ENCODE data around the gene RPP30. TPM values are rescaled to one million over a fixed set of nuclear protein-coding genes. Genes with fewer than 3 reads are reported as not detected.

The RPP30 gene
- total RNA-seq, 1 experiment from 2014 or later = 88.3 TPM

GRCh38 chr10:90913774-90914420 is 42.1 kb downstream of the RPP30 start:
- DNase-seq (ENCODE audit: low spot score) = no peak
- in situ Hi-C loops (cut with HindIII; ENCODE audit: low sequenced_read_pairs) = no loop called here

- no peak for DNase-seq (ENCODE audit: low spot score)
- in situ Hi-C loops (cut with HindIII; ENCODE audit: low sequenced_read_pairs) = no loop called here
These were observed 43.4 kb downstream of the RPP30 start for GRCh38 chr10:90914992-90915765.

GRCh38 chr10:90915766-90916075 is 43.9 kb downstream of the RPP30 start:
- in situ Hi-C loops (cut with HindIII; ENCODE audit: low sequenced_read_pairs) = no loop called here

GRCh38 chr10:90916392-90917237 is 44.8 kb downstream of the RPP30 start:
- DNase-seq (ENCODE audit: low spot score) = no peak
- in situ Hi-C loops (cut with HindIII; ENCODE audit: low sequenced_read_pairs) = no loop called here

More at GRCh38 chr10:90915766-90916075, 43.9 kb downstream of the RPP30 start:
- no peak for DNase-seq (ENCODE audit: low spot score)

- in situ Hi-C loops (cut with HindIII; ENCODE audit: low sequenced_read_pairs) = no loop called here
- no peak for DNase-seq (ENCODE audit: low spot score)
These were observed 45.6 kb downstream of the RPP30 start for GRCh38 chr10:90917238-90917967.

- DNase-seq (ENCODE audit: low spot score) = no peak
- in situ Hi-C loops (cut with HindIII; ENCODE audit: low sequenced_read_pairs) = no loop called here
These were observed 46.2 kb downstream of the RPP30 start for GRCh38 chr10:90917968-90918318.

- in situ Hi-C loops (cut with HindIII; ENCODE audit: low sequenced_read_pairs) = no loop called here
- DNase-seq (ENCODE audit: low spot score) = no peak
These were observed 48.2 kb downstream of the RPP30 start for GRCh38 chr10:90919683-90920574.

GRCh38 chr10:90920986-90921666 is 49.4 kb downstream of the RPP30 start, which contains the start of gene ANKRD1:
Gene ANKRD1, minus strand, starts transcription at chr10:90921087. Its CDS starts 60 bp downstream, at chr10:90921027.
- no peak for DNase-seq (ENCODE audit: low spot score)
- in situ Hi-C loops (cut with HindIII; ENCODE audit: low sequenced_read_pairs) = no loop called here

GRCh38 chr10:90921906-90922305 is 50.1 kb downstream of the RPP30 start:
- no peak for DNase-seq (ENCODE audit: low spot score)
- in situ Hi-C loops (cut with HindIII; ENCODE audit: low sequenced_read_pairs) = no loop called here

GRCh38 chr10:90923111-90923731 is 51.4 kb downstream of the RPP30 start:
- no peak for DNase-seq (ENCODE audit: low spot score)
- in situ Hi-C loops (cut with HindIII; ENCODE audit: low sequenced_read_pairs) = no loop called here

- in situ Hi-C loops (cut with HindIII; ENCODE audit: low sequenced_read_pairs) = no loop called here
These were observed 52.8 kb downstream of the RPP30 start for GRCh38 chr10:90924552-90924951.

GRCh38 chr10:90925079-90926029 is 53.6 kb downstream of the RPP30 start:
- DNase-seq (ENCODE audit: low spot score) = no peak
- in situ Hi-C loops (cut with HindIII; ENCODE audit: low sequenced_read_pairs) = no loop called here

More at GRCh38 chr10:90924552-90924951, 52.8 kb downstream of the RPP30 start:
- no peak for DNase-seq (ENCODE audit: low spot score)

- in situ Hi-C loops (cut with HindIII; ENCODE audit: low sequenced_read_pairs) = no loop called here
- no peak for DNase-seq (ENCODE audit: low spot score)
These were observed 55.5 kb downstream of the RPP30 start for GRCh38 chr10:90927293-90927692.

- DNase-seq (ENCODE audit: low spot score) = no peak
- in situ Hi-C loops (cut with HindIII; ENCODE audit: low sequenced_read_pairs) = no loop called here
These were observed 57.4 kb downstream of the RPP30 start for GRCh38 chr10:90929179-90929578.

- in situ Hi-C loops (cut with HindIII; ENCODE audit: low sequenced_read_pairs) = no loop called here
- DNase-seq (ENCODE audit: low spot score) = no peak
These were observed 58.5 kb downstream of the RPP30 start for GRCh38 chr10:90930070-90930837.
